GM18502 (cell line): Measurements from ENCODE around the gene LRTM2.

ENCODE experiments used
- ATAC-seq: cut with Tn5 transposase; IDR thresholded peaks from one replicate; pipeline ENCODE4 v1.9.1; 2021; ENCODE audit warnings: mild to moderate bottlenecking; ENCODE audit not compliant: unreplicated experiment, poor library complexity

The LRTM2 gene

GRCh38 chr12:1857086-1857485 lies 36.7 kb downstream of the LRTM2 start:
- ATAC-seq, result no peak

DNA sequence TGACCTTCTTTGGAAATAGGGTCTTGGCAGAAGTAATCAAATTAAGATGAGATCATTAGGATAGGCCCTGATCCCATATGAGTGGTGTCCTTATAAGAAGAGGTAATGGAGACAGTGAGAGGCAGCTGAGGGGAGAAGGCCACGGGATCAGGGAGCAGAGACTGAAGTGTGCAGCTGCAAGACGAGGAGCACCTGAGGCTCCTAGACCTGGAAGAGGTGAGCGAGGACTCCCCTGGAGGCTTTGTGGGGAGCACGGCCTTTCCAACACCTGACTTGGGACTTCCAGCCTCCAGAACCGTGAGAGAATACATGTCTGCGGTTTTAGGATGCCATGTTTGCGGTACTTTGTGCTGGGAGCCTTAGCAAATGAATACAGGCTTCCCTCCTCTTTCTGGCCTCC lies 37.5 kb downstream of the LRTM2 start:
- no peak for ATAC-seq

DNA sequence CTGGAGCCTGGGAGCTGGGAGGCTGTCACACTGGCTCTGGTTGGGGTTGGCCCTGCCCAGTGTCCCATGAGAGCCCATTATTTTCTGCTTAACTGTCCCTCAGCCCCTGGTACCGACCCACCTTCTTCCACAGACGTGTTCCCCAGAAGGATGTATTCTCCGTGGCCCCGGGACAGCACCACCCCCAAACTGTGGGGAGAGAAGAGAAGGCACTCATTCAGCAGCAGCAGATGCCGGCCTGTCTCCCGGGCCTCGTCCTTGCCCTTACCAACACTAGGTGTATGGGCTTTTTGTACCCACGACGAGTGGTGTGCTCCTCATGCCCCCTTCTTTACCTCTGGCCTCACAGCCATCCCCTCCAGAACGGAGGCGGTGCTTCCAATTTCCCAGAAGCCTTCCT lies 38.1 kb downstream of the LRTM2 start:
- no peak for ATAC-seq

GRCh38 chr12:1859643-1860042 lies 39.3 kb downstream of the LRTM2 start:
- no peak for ATAC-seq

DNA sequence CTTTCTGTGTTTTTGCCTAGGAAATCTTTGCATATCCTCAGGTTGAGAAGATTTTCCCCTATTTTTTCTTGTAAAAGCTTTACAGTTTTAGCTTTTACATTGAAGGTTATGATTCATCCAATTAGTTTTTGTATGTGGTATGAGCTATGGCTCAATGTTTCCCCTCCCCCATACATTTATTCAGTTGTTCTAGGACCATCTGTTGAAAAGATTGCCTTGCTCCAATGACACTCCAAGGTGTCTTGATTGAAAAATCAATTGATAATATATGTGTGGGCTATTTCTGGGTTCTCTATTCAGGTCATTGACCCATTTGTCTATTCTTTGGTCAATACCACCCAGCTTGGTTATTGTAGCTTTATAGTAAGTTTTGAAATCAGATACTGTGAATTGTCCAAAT lies 42.6 kb downstream of the LRTM2 start:
- ATAC-seq, result no peak

DNA sequence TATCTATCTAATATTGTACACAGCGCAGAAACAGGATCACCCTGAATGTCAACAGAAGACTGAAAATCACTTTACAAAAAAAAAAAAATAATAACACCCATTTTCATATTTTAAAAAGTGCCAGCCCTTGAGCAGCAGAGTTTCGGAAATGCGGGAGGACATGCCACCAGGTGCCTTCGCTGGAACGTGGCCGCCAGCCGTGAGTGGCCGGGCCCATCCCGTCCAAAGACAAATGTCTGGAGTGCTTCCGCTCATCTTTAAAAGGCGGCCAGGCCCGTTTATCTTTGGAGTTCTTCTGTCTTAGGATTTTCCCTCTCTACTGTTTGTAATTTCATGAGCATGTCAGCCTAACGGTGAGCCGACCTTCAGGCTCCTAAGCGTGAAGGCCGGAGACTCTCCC lies 43.5 kb downstream of the LRTM2 start:
- ATAC-seq, result no peak

- ATAC-seq, result no peak
Measured at GRCh38 chr12:1864456-1864855, 44.1 kb downstream of the LRTM2 start.

GRCh38 chr12:1864867-1865266 lies 44.5 kb downstream of the LRTM2 start:
- ATAC-seq, result no peak

DNA sequence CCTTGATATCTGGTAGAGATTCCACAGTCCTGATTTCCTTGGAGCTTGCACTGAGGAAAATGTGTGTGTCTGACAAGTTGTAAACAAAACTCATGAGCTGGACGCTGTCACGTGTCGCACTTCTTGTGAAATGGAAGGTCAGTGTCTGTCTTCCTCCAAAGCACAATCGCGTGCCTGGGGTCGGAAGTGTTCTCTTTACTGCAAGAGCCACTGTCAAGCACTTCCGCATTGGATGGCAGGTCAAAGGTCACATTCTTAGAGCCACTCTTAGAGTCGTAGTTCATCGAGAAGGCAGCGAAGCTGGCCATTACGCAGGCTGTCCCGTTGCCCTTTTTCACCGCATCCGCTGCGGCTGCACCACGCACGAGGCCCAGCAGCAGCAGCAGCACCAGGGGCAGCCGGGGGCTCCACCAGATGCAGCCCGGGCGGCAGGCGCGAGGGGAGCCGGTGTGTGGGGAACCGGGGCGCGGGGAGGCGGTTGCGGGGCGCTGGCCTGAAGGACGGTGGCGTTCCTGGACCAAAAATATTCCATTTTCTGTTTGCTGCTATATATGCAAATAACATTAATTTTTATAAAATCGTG lies 45.0 kb downstream of the LRTM2 start:
- no peak for ATAC-seq

- no peak for ATAC-seq
Measured at GRCh38 chr12:1869145-1869544, 48.8 kb downstream of the LRTM2 start.

GRCh38 chr12:1870086-1870485 lies 49.7 kb downstream of the LRTM2 start:
- ATAC-seq, result no peak

- ATAC-seq, result no peak
Measured at GRCh38 chr12:1870998-1871917, 50.9 kb downstream of the LRTM2 start.

GRCh38 chr12:1872001-1872400 lies 51.6 kb downstream of the LRTM2 start:
- ATAC-seq, result no peak

GRCh38 chr12:1872448-1872847 lies 52.1 kb downstream of the LRTM2 start:
- ATAC-seq, result no peak

DNA sequence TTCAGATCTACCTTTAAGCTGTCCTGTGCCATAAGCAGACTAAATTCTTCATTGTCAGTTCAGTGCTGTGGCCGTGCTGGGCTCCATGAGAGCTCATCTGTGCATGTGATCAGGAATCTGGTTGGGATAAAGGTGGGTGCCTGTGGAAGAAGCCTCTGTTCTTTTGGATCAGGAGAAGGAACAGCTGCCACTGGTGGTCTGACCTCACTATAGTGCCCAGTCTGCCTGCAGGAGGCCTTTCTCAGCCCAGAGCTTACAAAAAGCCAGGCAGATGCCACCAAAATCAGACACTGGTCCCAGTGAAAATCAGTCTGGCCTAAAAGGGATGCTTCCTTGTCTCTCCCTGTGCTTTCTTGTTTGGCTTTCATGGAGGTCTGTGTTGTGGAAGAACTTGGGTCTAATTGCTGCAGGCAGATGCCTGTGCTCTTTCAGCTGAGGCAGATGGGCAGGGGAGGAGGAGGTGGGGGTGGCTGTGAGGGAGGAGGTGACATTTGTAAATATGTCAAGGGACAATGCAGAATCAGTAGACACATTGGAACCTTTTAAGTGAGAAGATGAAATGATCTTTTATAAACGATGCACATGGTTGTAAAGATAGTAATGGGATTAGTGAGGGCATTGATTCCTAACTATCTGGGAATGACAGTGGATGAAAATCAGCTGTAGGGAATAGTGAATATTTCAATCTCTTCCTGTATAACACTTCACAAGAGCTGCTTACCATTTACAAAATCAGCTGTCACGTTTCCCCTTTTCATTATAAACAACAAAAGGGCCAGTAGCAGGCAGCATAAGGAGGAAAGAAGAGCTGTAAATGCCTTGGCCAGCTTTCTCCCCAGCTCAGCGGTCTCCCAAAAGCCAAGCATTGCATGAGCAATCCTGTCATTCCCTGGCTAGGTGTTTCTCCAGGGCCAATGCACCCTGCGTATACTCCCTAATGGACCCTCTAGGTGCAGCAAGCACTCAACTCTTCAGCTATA lies 53.5 kb downstream of the LRTM2 start:
- ATAC-seq, result no peak

GRCh38 chr12:1875608-1876007 lies 55.2 kb downstream of the LRTM2 start:
- no peak for ATAC-seq

- no peak for ATAC-seq
Measured at GRCh38 chr12:1876086-1876485, 55.7 kb downstream of the LRTM2 start.

- no peak for ATAC-seq
Measured at GRCh38 chr12:1877169-1877878, 57.0 kb downstream of the LRTM2 start.

- no peak for ATAC-seq
Measured at GRCh38 chr12:1878214-1878613, 57.8 kb downstream of the LRTM2 start.

DNA sequence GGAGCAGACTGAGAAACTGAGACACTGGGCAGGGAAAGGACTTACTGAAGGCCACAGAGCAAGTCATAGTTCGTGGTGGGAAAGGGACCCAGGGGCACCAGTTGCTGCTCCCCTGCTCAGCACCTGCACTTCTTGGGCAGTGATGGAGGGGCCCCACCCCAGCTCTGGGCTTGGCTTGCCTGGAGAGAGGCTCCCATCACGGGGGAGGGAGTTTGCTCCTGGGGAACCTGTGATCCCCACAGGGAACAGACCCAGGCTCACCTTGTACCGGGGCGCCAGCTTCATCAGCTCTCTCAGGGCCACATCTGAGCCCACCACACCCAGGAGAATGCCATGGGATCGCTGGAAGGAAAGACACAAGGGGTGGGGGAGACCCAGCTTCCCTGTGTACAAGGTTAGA lies 58.3 kb downstream of the LRTM2 start:
- no peak for ATAC-seq
